HG02759 (cell line): ENCODE measurements around the gene RNASE4.
"Not testable (repeated sequence)": the region's sequence is repeated elsewhere in the genome, so short reads cannot be mapped to it uniquely, and the experiment has no call there.

Source experiments
- ATAC-seq: cut with Tn5 transposase; IDR thresholded peaks from one replicate; pipeline ENCODE4 v1.9.1; 2021; ENCODE audit warnings: mild to moderate bottlenecking, moderate library complexity; ENCODE audit not compliant: unreplicated experiment

RNASE4 gene

DNA sequence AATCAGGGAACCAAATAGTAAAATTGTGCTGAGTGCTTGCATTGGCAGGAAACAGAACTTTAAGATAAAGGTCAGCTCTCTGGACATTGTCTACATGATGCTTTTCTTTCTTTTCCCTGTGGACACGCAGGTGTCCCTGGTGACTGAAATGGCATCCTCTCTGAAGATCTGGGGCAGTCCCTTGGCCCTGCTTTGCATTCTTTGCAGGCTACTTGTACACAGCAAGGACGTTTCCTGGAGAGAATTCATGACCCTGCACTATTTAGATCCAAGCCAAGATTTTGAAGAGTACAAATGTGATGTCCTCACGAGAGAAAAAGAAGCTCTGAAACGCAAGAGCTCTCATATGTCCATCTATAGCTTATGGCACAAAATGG lies 50.1 kb downstream of the RNASE4 start:
- ATAC-seq: no peak

DNA sequence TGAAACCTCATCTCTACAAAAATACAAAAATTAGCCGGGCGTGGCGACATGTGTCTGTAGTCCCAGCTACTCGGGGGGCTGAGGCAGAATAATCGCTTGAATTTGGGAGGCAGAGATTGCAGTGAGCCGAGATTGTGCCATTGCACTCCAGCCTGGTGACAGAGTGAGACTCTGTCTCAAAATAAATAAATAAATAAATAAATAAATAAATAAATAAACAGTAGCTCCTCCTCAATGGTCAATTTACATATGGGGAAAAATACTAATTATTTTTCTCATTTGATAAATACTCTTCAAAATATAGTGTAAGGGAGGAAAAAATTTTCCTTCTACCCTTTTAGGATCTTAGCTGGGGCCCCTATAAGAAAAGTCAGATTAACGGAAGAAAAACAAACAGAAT lies 53.9 kb downstream of the RNASE4 start:
- not testable (repeated sequence) for ATAC-seq

DNA sequence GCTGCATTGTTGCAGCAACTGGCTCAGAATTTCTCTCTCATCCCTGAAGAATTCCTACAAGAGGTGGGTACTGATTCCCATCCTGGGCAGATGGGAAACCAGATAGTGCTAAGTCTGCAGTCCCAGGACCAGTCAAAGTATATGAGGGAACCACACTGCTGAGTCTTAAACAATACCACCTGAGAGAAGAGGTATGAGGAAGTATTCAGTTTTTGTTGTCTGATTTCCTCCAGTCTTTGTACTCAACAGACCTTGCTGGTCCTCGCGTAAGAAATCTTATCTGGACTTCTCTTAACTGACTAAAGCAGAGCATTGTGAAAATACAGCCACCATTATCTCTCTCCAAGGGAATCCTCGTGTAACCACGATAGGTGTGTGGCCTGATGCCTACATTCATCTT lies 57.8 kb downstream of the RNASE4 start:
- ATAC-seq: no peak

DNA sequence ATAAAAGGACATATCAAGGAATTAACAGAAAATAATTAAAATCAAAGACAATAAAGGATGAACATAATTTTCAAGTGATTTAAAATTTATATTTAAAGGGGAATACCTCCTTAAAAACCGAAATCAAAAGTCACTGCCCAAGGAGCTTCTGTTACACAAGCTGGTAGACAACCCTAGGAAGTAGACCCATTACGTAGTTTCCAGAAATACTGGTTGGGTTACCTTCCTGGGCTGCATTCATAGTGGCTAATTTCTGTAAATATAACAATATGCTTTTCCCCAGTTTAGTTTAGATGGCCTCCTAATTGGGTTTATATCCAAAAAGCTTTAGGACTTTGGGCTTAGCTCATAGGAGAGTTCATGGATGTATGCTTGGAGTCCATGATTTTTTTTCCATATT lies 59.2 kb downstream of the RNASE4 start:
- ATAC-seq: no peak

DNA sequence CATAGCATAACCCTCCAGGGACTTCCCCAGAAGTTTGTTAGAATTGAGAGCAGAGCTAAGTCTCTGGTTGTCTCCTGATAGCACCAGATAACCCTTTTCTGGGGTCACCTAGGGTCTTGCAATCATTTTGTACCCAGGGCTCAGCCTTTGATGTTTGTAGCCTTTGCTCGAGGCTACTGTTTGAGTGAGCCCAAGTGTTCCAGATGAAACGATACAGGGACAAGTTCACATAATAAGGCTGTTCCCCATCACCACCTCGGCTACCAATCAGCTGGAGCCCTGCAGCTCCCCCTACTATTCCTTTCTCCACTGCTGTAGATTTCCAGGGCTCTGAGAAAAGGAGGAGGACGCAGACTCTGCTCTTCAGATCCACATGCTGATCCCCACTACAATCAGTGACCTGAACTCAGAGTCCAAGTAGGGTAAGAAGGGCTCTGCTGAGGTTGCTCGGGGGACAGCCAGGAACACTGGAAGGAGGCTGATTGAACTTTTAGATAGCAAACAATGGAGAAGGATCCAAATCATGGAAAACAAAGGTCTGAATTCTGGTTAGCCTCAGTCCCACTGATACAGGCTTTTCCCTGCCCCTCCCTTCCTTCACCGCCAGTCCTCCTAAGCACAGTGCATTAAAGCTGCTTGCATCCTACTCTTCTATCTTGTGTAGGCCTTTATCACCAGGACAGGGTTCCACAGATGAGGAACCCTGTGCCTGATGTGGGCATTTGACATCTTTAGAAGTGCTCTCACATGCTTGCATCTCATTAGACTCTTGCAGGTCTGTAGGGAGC lies 61.4 kb downstream of the RNASE4 start, which contains the start of gene EDDM3A:
EDDM3A (plus strand) TSS at position 317 of the 788 bp plus-strand sequence. CDS start 1,694 bp downstream, outside the sequence.
- ATAC-seq: no peak

DNA sequence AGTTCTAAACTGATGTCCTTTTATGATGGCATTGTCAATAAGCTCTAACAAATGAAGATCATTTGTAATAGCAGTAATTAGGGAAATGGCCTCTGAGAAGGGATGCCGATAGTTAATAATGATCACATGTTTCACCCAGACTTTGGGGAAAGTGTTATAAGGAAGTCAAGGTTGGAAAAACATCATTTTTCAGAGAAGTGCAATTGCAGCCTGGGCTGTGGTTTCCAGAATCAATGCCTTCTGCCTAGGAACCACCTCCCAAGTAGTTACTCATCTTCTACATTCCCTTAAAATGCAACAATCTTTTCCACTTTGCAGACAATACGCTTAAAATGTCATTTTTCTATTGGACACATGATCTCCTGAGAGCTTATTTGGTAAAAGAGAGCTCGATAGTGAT lies 62.2 kb downstream of the RNASE4 start:
- no peak for ATAC-seq

DNA sequence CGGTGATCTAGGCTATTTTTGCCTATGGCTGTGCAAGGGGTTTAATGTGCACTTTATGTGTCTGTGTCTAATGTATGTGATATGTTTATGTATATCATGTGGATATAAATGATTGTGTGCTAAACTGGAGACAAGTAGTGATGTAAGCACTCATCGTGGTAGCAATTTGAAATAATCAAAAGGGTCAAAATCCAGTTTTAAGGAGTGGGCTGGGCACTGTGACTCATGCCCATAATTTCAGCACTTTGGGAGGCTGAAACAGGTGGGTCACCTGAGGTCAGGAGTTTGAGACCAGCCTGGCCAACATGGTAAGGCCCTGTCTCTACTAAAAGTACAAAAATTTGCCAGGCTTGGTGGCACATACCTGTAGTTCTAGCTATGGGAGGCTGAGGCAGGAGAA lies 64.1 kb downstream of the RNASE4 start:
- ATAC-seq: no peak

DNA sequence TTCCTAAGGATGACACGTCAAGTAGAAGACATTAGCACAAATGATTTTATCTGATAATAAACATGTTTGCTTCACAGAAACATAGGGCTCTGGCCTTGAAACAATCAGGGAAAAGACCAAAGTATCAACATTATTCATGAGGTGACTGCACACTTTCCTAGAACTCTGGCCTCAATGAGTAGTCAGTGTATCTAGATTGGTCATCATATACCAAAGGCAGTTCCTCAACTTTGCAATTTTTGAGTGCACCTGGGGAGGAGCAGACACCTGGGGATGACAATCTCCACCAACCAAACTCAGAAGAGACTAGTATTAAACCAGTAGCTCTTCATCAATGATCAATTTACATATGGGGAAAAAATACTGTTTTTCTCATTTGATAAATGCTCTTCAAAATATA lies 65.8 kb downstream of the RNASE4 start:
- no peak for ATAC-seq
